Activated T-cell treated with anti-CD3 and anti-CD28 coated beads for 4 hours (primary cell): Measurements from ENCODE around the gene CEP72.
"Not testable (repeated sequence)": the region's sequence is repeated elsewhere in the genome, so short reads cannot be mapped to it uniquely, and the experiment has no call there.

Experiments used
- DNase-seq: peaks from one replicate; pipeline ENCODE4 v3.0.0-alpha.2; 2020

Gene CEP72

GRCh38 chr5:611731-612486, at the start of gene CEP72:
Gene CEP72, plus strand, starts transcription at chr5:612340. Its CDS starts 22 bp downstream, at chr5:612362.
- peak; percentile 91 for DNase-seq

- no peak for DNase-seq
These were observed 46.2 kb upstream of the CEP72 start for GRCh38 chr5:565782-566440.

GRCh38 chr5:566636-567309, 45.4 kb upstream of the CEP72 start:
- no peak for DNase-seq

GRCh38 chr5:567664-568060, 44.5 kb upstream of the CEP72 start:
- no peak for DNase-seq

- DNase-seq: no peak
These were observed 43.9 kb upstream of the CEP72 start for GRCh38 chr5:568061-568781.

- DNase-seq: no peak
These were observed 43.3 kb upstream of the CEP72 start for GRCh38 chr5:568809-569208.

- no peak for DNase-seq
These were observed 42.7 kb upstream of the CEP72 start for GRCh38 chr5:569358-569867.

- DNase-seq: no peak
These were observed 42.2 kb upstream of the CEP72 start for GRCh38 chr5:569868-570361.

- DNase-seq: no peak
These were observed 41.7 kb upstream of the CEP72 start for GRCh38 chr5:570446-570845.

GRCh38 chr5:570886-571285, 41.3 kb upstream of the CEP72 start:
- no peak for DNase-seq

- no peak for DNase-seq
These were observed 40.3 kb upstream of the CEP72 start for GRCh38 chr5:571791-572190.

- no peak for DNase-seq
These were observed 39.6 kb upstream of the CEP72 start for GRCh38 chr5:572398-573019.

GRCh38 chr5:573206-573605, 38.9 kb upstream of the CEP72 start:
- no peak for DNase-seq

- no peak for DNase-seq
These were observed 38.2 kb upstream of the CEP72 start for GRCh38 chr5:573976-574375.

GRCh38 chr5:574906-575305, 37.2 kb upstream of the CEP72 start:
- DNase-seq: no peak

- DNase-seq: no peak
These were observed 36.5 kb upstream of the CEP72 start for GRCh38 chr5:575636-576035.

- DNase-seq: not testable (repeated sequence)
These were observed 34.9 kb upstream of the CEP72 start for GRCh38 chr5:577214-577613.

- DNase-seq: no peak
These were observed 34.3 kb upstream of the CEP72 start for GRCh38 chr5:577800-578199.

GRCh38 chr5:579211-579610, 32.9 kb upstream of the CEP72 start:
- no peak for DNase-seq

GRCh38 chr5:579746-580366, 32.3 kb upstream of the CEP72 start:
- no peak for DNase-seq

- no peak for DNase-seq
These were observed 31.7 kb upstream of the CEP72 start for GRCh38 chr5:580436-580835.

GRCh38 chr5:581266-581665, 30.9 kb upstream of the CEP72 start:
- no peak for DNase-seq
